GM06990 (cell line): ENCODE measurements around the gene LDLRAD1.
"Not testable (repeated sequence)": the region's sequence is repeated elsewhere in the genome, so short reads cannot be mapped to it uniquely, and the experiment has no call there.

Experiments
- DNase-seq: peaks from one replicate; pipeline ENCODE4 v3.0.0-alpha.2; 2011; ENCODE audit not compliant: insufficient read length; ENCODE audit errors: extremely low read depth
- H3K27me3 ChIP-seq: replicated peaks from 2 replicates; pipeline ENCODE4 v1.6.0; 2011; ENCODE audit warnings: low read length; ENCODE audit not compliant: control insufficient read depth, insufficient read depth
- H3K36me3 ChIP-seq: 2 replicates; pipeline ENCODE4 v1.5.1; 2011; ENCODE audit warnings: low read length; ENCODE audit not compliant: control insufficient read depth, insufficient read depth
- H3K4me3 ChIP-seq: replicated peaks from 2 replicates; pipeline ENCODE4 v1.5.1; 2011; ENCODE audit warnings: low read depth, mild to moderate bottlenecking, control low read depth, low read length
- TF ChIP-seq, protein P1 (sequence below): IDR thresholded peaks from 2 replicates; pipeline ENCODE4 v1.5.1; 2011; ENCODE audit warnings: low read length, control low read depth, mild to moderate bottlenecking, inconsistent platforms; ENCODE audit not compliant: insufficient read depth, poor library complexity, severe bottlenecking

The LDLRAD1 gene

DNA sequence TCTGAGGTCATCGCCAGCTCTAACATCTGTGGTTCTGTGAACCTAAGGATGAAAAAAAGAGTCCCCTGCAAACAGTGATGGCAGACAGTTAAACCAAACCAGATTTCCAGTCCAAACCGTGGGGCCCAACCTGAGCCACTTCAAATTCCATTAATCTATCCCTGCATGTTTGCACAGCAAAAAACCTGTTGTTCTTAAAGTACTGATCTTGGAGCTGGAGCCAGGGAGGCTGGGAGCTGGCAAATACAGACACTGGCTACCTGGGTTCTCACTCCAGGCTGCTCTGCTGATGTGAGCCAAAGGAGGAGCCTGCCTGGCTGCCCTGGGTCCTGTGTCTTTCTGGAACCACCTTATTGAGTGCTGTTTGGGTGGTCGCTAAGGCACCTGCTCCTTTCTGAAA, 16.4 kb downstream of the LDLRAD1 start:
- H3K36me3 ChIP-seq = no peaks in the 10 kb centered on the region
- DNase-seq = no peak
- TF ChIP-seq, protein P1, sequence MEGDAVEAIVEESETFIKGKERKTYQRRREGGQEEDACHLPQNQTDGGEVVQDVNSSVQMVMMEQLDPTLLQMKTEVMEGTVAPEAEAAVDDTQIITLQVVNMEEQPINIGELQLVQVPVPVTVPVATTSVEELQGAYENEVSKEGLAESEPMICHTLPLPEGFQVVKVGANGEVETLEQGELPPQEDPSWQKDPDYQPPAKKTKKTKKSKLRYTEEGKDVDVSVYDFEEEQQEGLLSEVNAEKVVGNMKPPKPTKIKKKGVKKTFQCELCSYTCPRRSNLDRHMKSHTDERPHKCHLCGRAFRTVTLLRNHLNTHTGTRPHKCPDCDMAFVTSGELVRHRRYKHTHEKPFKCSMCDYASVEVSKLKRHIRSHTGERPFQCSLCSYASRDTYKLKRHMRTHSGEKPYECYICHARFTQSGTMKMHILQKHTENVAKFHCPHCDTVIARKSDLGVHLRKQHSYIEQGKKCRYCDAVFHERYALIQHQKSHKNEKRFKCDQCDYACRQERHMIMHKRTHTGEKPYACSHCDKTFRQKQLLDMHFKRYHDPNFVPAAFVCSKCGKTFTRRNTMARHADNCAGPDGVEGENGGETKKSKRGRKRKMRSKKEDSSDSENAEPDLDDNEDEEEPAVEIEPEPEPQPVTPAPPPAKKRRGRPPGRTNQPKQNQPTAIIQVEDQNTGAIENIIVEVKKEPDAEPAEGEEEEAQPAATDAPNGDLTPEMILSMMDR = no peak
- H3K27me3 ChIP-seq = no peaks in the 10 kb centered on the region; the same call in 1 of the 2 replicates
- no peak overlapping the region for H3K4me3 ChIP-seq

DNA sequence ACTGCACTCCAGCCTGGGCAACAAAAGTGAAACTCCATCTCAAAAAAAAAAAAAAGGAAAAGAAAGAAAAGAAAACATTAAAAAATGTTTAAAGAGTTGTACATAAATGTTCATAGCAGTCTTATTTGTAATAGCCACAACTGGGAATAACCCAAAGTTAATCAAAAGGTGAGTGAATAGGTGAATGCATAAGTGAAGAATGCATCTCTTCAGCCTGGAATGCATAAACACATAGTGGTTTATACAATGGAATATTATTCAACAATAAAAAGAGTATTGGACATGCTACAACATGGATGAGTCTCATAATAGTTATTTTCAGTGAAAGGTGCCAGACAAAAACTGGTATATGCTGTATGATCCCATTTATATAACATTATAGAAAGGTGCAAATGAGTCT, 18.1 kb downstream of the LDLRAD1 start:
- TF ChIP-seq, protein P1 = no peak
- Histone ChIP-seq H3K27me3 (no peaks in the 10 kb centered on the region), H3K4me3 (no peak overlapping the region), H3K36me3 (no peaks in the 10 kb centered on the region)
- DNase-seq = no peak

DNA sequence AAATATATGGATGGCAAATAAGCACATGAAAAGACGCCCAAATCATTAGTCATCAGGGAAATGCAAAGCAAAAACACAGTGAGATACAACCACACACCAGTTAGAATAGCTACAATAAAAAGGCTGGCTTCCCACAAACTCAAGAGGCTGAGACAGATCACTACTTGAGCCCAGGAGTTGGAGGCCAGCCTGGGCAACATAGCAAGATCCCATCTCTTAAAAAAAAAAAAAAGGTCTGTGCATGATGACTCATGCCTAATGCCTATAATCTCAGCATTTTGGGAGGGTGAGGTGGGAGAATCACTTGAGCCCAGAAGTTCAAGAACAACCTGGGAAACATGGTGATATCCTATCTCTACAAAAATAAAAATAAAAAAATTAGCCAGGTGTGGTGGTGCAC, 19.8 kb downstream of the LDLRAD1 start:
- TF ChIP-seq, protein P1 = no peak
- no peaks in the 10 kb centered on the region for H3K27me3 ChIP-seq
- H3K4me3 ChIP-seq = no peak overlapping the region
- no peaks in the 10 kb centered on the region for H3K36me3 ChIP-seq
- no peak for DNase-seq

DNA sequence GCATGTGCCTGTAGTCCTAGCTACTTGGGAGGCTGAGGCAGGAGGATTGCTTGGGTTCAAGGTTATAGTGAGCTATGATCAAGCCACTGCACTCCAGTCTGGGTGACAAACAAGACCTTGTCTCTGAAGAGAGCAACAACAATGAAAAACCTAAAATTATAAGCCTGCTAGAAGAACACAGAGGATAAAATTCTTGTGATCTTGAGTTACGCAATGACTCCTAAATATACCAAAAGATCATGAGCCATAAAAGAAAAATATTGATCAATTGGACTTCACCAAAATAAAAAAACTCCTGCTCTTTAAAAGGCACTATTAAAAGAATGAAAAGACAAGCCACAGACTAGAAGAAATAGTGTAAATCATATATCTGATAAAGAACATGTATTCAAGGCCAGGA, 22.3 kb downstream of the LDLRAD1 start:
- no peak for DNase-seq
- Histone ChIP-seq H3K36me3 (no peaks in the 10 kb centered on the region), H3K4me3 (no peak overlapping the region), H3K27me3 (no peaks in the 10 kb centered on the region)
- TF ChIP-seq, protein P1 = no peak

DNA sequence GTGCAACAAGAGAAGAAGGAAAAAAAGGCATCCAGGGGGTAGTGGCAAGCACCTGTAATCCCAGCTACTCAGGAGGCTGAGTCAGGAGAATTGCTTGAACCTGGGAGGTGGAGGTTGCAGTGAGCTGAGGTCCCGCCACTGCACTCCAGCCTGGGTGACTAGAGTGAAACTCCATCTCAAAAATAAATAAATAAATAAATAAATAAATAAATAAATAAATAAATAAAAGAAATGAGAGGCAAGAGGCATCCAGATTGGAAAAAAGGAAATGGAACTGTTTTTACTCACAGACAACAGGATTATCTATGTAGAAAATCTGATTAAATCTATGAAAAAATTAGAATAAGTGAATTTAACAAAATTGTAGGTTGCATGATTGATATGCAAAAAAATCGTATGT, 23.5 kb downstream of the LDLRAD1 start:
- not testable (repeated sequence) for H3K36me3 ChIP-seq, DNase-seq, H3K27me3 ChIP-seq, H3K4me3 ChIP-seq

DNA sequence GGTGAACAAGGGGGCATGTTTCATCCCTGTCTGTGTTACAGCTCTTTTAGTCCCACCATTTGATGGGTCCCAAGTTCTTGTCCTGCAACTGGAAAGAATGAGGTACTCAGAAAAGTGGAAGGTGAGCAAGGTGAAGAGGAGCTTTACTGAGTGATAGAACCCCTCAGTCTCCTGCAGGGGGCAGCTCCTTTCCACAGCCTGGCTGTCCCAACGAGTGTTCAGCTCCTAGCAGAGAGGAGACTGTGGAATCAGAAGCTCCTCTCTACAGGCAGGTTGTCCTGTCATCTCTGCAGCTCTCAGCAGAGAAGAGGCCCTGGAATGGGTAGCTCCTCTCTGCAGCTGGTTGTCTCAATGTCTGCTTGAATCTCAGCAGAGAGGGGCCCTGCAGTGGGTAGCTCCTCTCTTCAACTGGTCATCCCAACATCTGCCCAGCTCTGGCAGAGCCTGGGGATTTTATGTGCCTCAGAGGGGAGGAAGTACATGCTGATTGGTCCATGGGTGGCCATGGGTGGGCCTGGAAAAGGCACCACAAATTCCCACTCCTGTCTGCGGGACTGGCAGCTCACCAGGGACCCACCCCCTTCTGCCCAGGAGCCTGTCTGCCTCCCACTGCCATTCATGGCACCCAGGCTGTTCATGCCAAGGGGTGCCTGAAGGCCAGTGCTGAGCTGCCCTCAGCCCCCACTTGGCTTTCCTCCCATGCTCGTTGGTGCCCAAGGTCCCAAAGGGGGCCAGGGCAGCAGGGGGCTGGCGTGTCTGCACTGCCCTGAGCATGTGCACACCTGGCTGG, 25.7 kb downstream of the LDLRAD1 start:
- no peaks in the 10 kb centered on the region for H3K27me3 ChIP-seq
- H3K36me3 ChIP-seq = no peaks in the 10 kb centered on the region
- TF ChIP-seq, protein P1 = no peak
- no peak for DNase-seq
- H3K4me3 ChIP-seq = no peak overlapping the region
